ENCODE measurements around the gene HS6ST3.

The HS6ST3 gene

GRCh38 chr13:96646101-96646500, 556.2 kb downstream of the HS6ST3 start:
- POLR2A ChIA-PET: no interaction called here
- TF ChIP-seq, protein P1, sequence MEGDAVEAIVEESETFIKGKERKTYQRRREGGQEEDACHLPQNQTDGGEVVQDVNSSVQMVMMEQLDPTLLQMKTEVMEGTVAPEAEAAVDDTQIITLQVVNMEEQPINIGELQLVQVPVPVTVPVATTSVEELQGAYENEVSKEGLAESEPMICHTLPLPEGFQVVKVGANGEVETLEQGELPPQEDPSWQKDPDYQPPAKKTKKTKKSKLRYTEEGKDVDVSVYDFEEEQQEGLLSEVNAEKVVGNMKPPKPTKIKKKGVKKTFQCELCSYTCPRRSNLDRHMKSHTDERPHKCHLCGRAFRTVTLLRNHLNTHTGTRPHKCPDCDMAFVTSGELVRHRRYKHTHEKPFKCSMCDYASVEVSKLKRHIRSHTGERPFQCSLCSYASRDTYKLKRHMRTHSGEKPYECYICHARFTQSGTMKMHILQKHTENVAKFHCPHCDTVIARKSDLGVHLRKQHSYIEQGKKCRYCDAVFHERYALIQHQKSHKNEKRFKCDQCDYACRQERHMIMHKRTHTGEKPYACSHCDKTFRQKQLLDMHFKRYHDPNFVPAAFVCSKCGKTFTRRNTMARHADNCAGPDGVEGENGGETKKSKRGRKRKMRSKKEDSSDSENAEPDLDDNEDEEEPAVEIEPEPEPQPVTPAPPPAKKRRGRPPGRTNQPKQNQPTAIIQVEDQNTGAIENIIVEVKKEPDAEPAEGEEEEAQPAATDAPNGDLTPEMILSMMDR (IDR thresholded peaks at IDR 0.05; ENCODE audit: control extremely low read depth, extremely low read depth, low read depth, missing control alignments): no peak
- CTCF ChIA-PET: no interaction called here
- DNase-seq (ENCODE audit: extremely low spot score): no peak

- POLR2A ChIA-PET: no interaction called here
- CTCF ChIA-PET: no interaction called here
- TF ChIP-seq, protein P1 (IDR thresholded peaks at IDR 0.05; ENCODE audit: control extremely low read depth, extremely low read depth, low read depth, missing control alignments): no peak
- no peak for DNase-seq (ENCODE audit: extremely low spot score)
These were observed 556.8 kb downstream of the HS6ST3 start for GRCh38 chr13:96646515-96647211.

DNA sequence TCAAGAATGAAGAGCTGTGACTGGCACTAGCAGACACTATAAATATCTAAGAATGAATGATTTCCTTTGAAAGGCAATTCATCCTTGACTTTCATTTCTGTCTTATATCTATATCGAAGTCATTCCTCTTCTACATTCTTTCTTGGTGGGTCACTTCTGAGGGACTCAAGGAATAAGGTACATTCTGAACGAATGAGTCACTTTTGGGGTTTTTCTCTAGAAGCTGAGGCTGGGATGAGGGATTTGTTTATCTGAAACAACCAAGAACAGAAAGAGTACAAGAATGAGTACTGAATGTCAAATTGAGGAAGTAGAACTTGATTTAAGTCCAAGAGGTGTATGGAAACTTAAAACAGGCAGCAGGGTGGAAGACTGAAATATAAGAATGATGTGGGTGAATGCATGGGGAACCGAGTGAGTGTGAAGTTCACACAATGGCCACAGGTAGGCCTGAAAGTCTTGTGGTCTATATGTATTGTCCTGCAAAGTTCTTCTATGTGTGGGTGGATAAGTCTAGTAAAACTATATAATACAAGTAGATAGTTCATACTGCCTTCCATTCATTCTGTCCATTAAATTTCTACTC, 560.5 kb downstream of the HS6ST3 start:
- TF ChIP-seq, protein P1 (IDR thresholded peaks at IDR 0.05; ENCODE audit: control extremely low read depth, extremely low read depth, low read depth, missing control alignments): no peak
- peak; percentile 4 for DNase-seq (ENCODE audit: extremely low spot score)
- ChIA-PET POLR2A (no interaction called here), CTCF (interaction anchor here (1.0 to 1.2 kb wide), 2 partner anchors 20 to 35 kb away, joined by 3 read pairs; no protein-coding TSS in a partner anchor)

- DNase-seq (ENCODE audit: extremely low spot score): no peak
- ChIA-PET CTCF (no interaction called here), POLR2A (no interaction called here)
- TF ChIP-seq, protein P1 (IDR thresholded peaks at IDR 0.05; ENCODE audit: control extremely low read depth, extremely low read depth, low read depth, missing control alignments): no peak
These were observed 561.7 kb downstream of the HS6ST3 start for GRCh38 chr13:96651598-96651997.

- no peak for DNase-seq (ENCODE audit: extremely low spot score)
- POLR2A ChIA-PET: no interaction called here
- TF ChIP-seq, protein P1 (IDR thresholded peaks at IDR 0.05; ENCODE audit: control extremely low read depth, extremely low read depth, low read depth, missing control alignments): no peak
- CTCF ChIA-PET: interaction anchor here (1.1 kb wide), 1 partner anchor 20 kb away, joined by 3 read pairs; no protein-coding TSS in a partner anchor
These were observed 562.6 kb downstream of the HS6ST3 start for GRCh38 chr13:96652506-96652905.

GRCh38 chr13:96661612-96662011, 571.7 kb downstream of the HS6ST3 start:
- TF ChIP-seq, protein P1 (IDR thresholded peaks at IDR 0.05; ENCODE audit: control extremely low read depth, extremely low read depth, low read depth, missing control alignments): no peak
- ChIA-PET CTCF (no interaction called here), POLR2A (no interaction called here)
- no peak for DNase-seq (ENCODE audit: extremely low spot score)

Data from GM10248 (cell line).